T-helper 2 cell (primary cell): Measurements from ENCODE around the gene WDR83.
"Not testable (repeated sequence)": the region's sequence is repeated elsewhere in the genome, so short reads cannot be mapped to it uniquely, and the experiment has no call there.

Source experiments
- DNase-seq, 5 experiments: peaks; one replicate each; pipeline versions ENCODE4 v3.0.0 to v3.0.0-alpha.2; 2012 to 2022

WDR83 gene

GRCh38 chr19:12656899-12657571, 9.6 kb upstream of the WDR83 start:
- DNase-seq = no peak

GRCh38 chr19:12657966-12658365, 8.6 kb upstream of the WDR83 start:
- no peak for DNase-seq

- DNase-seq = no peak
Measured at GRCh38 chr19:12660980-12661379, 5.6 kb upstream of the WDR83 start.

GRCh38 chr19:12664406-12665280, 2.0 kb upstream of the WDR83 start:
- DNase-seq = no peak

- peak in 4 of 5 experiments; percentile 30 to 85 (median 34) for DNase-seq
Measured at GRCh38 chr19:12665281-12665573, 1.4 kb upstream of the WDR83 start.

GRCh38 chr19:12665671-12666264, 839 bp upstream of the WDR83 start:
- DNase-seq = peak in 1 of 5 experiments; percentile 33

- DNase-seq = no peak
Measured at GRCh38 chr19:12667731-12668302, 1.2 kb downstream of the WDR83 start.

GRCh38 chr19:12668346-12668745, 1.7 kb downstream of the WDR83 start:
- DNase-seq = no peak

GRCh38 chr19:12668932-12669269, 2.3 kb downstream of the WDR83 start:
- peak; percentile 54 to 81 (median 63) for DNase-seq

GRCh38 chr19:12669270-12670158, 2.9 kb downstream of the WDR83 start:
- peak; percentile 39 to 84 (median 63) for DNase-seq

- no peak for DNase-seq
Measured at GRCh38 chr19:12670159-12670928, 3.7 kb downstream of the WDR83 start.

- DNase-seq = no peak
Measured at GRCh38 chr19:12672744-12673143, 6.1 kb downstream of the WDR83 start.

- DNase-seq = no peak
Measured at GRCh38 chr19:12675399-12675798, 8.8 kb downstream of the WDR83 start.

GRCh38 chr19:12675940-12676339, 9.3 kb downstream of the WDR83 start:
- DNase-seq = no peak

- peak; percentile 62 to 85 (median 75) for DNase-seq
Measured at GRCh38 chr19:12676384-12676792, 9.8 kb downstream of the WDR83 start.

- DNase-seq = no peak
Measured at GRCh38 chr19:12676928-12677327, 10.3 kb downstream of the WDR83 start.

GRCh38 chr19:12678039-12678438, 11.4 kb downstream of the WDR83 start:
- DNase-seq = not testable (repeated sequence)

- no peak for DNase-seq
Measured at GRCh38 chr19:12680034-12680433, 13.4 kb downstream of the WDR83 start.

GRCh38 chr19:12681074-12681987, 14.7 kb downstream of the WDR83 start, which contains the start of gene DHPS:
TSS of gene DHPS (minus strand) at chr19:12681880. CDS start at chr19:12681766, 114 bp downstream.
- DNase-seq = peak; percentile 64 to 99 (median 87)

GRCh38 chr19:12685831-12686230, 19.2 kb downstream of the WDR83 start:
- no peak for DNase-seq
